Peyer's patch (tissue), 4 donors: ENCODE measurements around the gene TRPM6. TPM values are rescaled to one million over a fixed set of nuclear protein-coding genes. Genes with fewer than 3 reads are reported as not detected.

Experiments
- DNase-seq, 3 donors: peaks; one replicate each; pipeline ENCODE4 v3.0.0-alpha.2; 2017 to 2019
- H3K27ac ChIP-seq, 4 donors: fragments of 200-600 bp; sonication (generic); one replicate each; pipeline ENCODE4 v1.5.1; 2016 to 2019
- H3K27me3 ChIP-seq, 2 donors: fragments of 200-600 bp; sonication (generic); one replicate each; pipeline ENCODE4 v1.5.1; 2019
- H3K36me3 ChIP-seq, 3 donors: fragments of 200-600 bp; sonication (generic); one replicate each; pipeline ENCODE4 v1.5.1; 2016 to 2019
- H3K4me1 ChIP-seq, 4 donors: fragments of 200-600 bp; sonication (generic); one replicate each; pipeline ENCODE4 v1.5.1; 2016 to 2019
- H3K4me3 ChIP-seq, 4 donors: fragments of 200-600 bp; sonication (generic); 1 replicate in 3 of 4; 2 replicates in 1 of 4; pipeline ENCODE4 v1.5.1; 2016 to 2019; ENCODE audit warnings: mild to moderate bottlenecking in 1 of 4
- H3K9me3 ChIP-seq, 4 donors: fragments of 200-600 bp; sonication (generic); one replicate each; pipeline ENCODE4 v1.5.1; 2016 to 2019; ENCODE audit warnings: mild to moderate bottlenecking in 1 of 4
- POLR2A ChIP-seq, 2 donors: fragments of 450-650 bp; IDR thresholded peaks; one replicate each; pipeline ENCODE4 v1.5.1; 2017; ENCODE audit warnings: antibody characterized with exemption in 2 of 2, mild to moderate bottlenecking in 2 of 2, moderate library complexity in 2 of 2
- total RNA-seq, 4 donors: library from RNA; depleted of rRNA; stranded (reverse); fragments of >200 nt; gene quantifications; one replicate each; pipeline ENCODE4 v1.1.0, GENCODE V29; 2016
- TF ChIP-seq, protein P1 (sequence below), 6 experiments: fragments of 450-650 bp in 4 of 6; fragments of 200-600 bp in 2 of 6; sonication (generic) in 1 of 6; IDR thresholded peaks; one replicate each; pipeline ENCODE4 v1.5.1; 2017 to 2019; ENCODE audit warnings: antibody characterized with exemption in 6 of 6, mild to moderate bottlenecking in 3 of 6, moderate library complexity in 1 of 6

Gene TRPM6
- total RNA-seq, 4 donors from 2014 or later, result 3.3 to 25.1 (median 16.2) TPM

- DNase-seq, result no peak
- H3K27me3 ChIP-seq, result no peaks in the 10 kb centered on the region
- H3K36me3 ChIP-seq, result no peaks in the 10 kb centered on the region
- H3K9me3 ChIP-seq, result no peaks in the 10 kb centered on the region
- no peaks in the 10 kb centered on the region for H3K4me1 ChIP-seq
- TF ChIP-seq POLR2A (IDR thresholded peaks at IDR 0.05), result no peak
- TF ChIP-seq, protein P1, sequence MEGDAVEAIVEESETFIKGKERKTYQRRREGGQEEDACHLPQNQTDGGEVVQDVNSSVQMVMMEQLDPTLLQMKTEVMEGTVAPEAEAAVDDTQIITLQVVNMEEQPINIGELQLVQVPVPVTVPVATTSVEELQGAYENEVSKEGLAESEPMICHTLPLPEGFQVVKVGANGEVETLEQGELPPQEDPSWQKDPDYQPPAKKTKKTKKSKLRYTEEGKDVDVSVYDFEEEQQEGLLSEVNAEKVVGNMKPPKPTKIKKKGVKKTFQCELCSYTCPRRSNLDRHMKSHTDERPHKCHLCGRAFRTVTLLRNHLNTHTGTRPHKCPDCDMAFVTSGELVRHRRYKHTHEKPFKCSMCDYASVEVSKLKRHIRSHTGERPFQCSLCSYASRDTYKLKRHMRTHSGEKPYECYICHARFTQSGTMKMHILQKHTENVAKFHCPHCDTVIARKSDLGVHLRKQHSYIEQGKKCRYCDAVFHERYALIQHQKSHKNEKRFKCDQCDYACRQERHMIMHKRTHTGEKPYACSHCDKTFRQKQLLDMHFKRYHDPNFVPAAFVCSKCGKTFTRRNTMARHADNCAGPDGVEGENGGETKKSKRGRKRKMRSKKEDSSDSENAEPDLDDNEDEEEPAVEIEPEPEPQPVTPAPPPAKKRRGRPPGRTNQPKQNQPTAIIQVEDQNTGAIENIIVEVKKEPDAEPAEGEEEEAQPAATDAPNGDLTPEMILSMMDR (IDR thresholded peaks at IDR 0.05), result no peak
- H3K4me3 ChIP-seq, result no peak overlapping the region
- H3K27ac ChIP-seq, result no peak overlapping the region
Observed at GRCh38 chr9:74719306-74719705, 168.4 kb downstream of the TRPM6 start.

GRCh38 chr9:74718709-74719108 lies 169.0 kb downstream of the TRPM6 start:
- no peaks in the 10 kb centered on the region for H3K4me1 ChIP-seq
- no peaks in the 10 kb centered on the region for H3K27me3 ChIP-seq
- no peaks in the 10 kb centered on the region for H3K9me3 ChIP-seq
- no peak for DNase-seq
- TF ChIP-seq, protein P1 (IDR thresholded peaks at IDR 0.05), result no peak
- no peak for TF ChIP-seq POLR2A (IDR thresholded peaks at IDR 0.05)
- no peak overlapping the region for H3K27ac ChIP-seq
- H3K4me3 ChIP-seq, result no peak overlapping the region
- H3K36me3 ChIP-seq, result no peaks in the 10 kb centered on the region

- DNase-seq, result no peak
- H3K4me1 ChIP-seq, result no peaks in the 10 kb centered on the region
- H3K27me3 ChIP-seq, result no peaks in the 10 kb centered on the region
- H3K4me3 ChIP-seq, result no peak overlapping the region
- H3K27ac ChIP-seq, result no peak overlapping the region
- no peaks in the 10 kb centered on the region for H3K36me3 ChIP-seq
- TF ChIP-seq POLR2A (IDR thresholded peaks at IDR 0.05), result no peak
- TF ChIP-seq, protein P1 (IDR thresholded peaks at IDR 0.05), result no peak
- no peaks in the 10 kb centered on the region for H3K9me3 ChIP-seq
Observed at GRCh38 chr9:74711341-74711740, 176.4 kb downstream of the TRPM6 start.

GRCh38 chr9:74697535-74697934 lies 190.2 kb downstream of the TRPM6 start:
- no peak overlapping the region for H3K4me3 ChIP-seq
- H3K9me3 ChIP-seq, result no peaks in the 10 kb centered on the region
- no peak for TF ChIP-seq POLR2A (IDR thresholded peaks at IDR 0.05)
- TF ChIP-seq, protein P1 (IDR thresholded peaks at IDR 0.05), result no peak
- H3K27ac ChIP-seq, result no peak overlapping the region
- DNase-seq, result no peak
- no peaks in the 10 kb centered on the region for H3K4me1 ChIP-seq
- no peaks in the 10 kb centered on the region for H3K36me3 ChIP-seq
- no peaks in the 10 kb centered on the region for H3K27me3 ChIP-seq

- no peak overlapping the region for H3K4me3 ChIP-seq
- no peaks in the 10 kb centered on the region for H3K27me3 ChIP-seq
- DNase-seq, result no peak
- H3K36me3 ChIP-seq, result no peaks in the 10 kb centered on the region
- no peak overlapping the region for H3K27ac ChIP-seq
- no peaks in the 10 kb centered on the region for H3K9me3 ChIP-seq
- H3K4me1 ChIP-seq, result no peaks in the 10 kb centered on the region
- TF ChIP-seq, protein P1 (IDR thresholded peaks at IDR 0.05), result no peak
- TF ChIP-seq POLR2A (IDR thresholded peaks at IDR 0.05), result no peak
Observed at GRCh38 chr9:74696520-74696919, 191.2 kb downstream of the TRPM6 start.

GRCh38 chr9:74691058-74691457 lies 196.7 kb downstream of the TRPM6 start:
- no peaks in the 10 kb centered on the region for H3K4me1 ChIP-seq
- H3K4me3 ChIP-seq, result no peak overlapping the region
- TF ChIP-seq, protein P1 (IDR thresholded peaks at IDR 0.05), result no peak
- TF ChIP-seq POLR2A (IDR thresholded peaks at IDR 0.05), result no peak
- H3K36me3 ChIP-seq, result no peaks in the 10 kb centered on the region
- no peak overlapping the region for H3K27ac ChIP-seq
- no peaks in the 10 kb centered on the region for H3K27me3 ChIP-seq
- DNase-seq, result no peak
- no peaks in the 10 kb centered on the region for H3K9me3 ChIP-seq
